Ramos (cell line): ENCODE results near the gene SLC35B2.

Source experiments
- in situ Hi-C: fragments of 300-500 bp; cut with MboI; formaldehyde crosslinking; loops from one replicate; pipeline ENCODE4 v1.14.3; 2022; ENCODE audit warnings: low sequenced_read_pairs; ENCODE audit not compliant: unreplicated experiment

SLC35B2 gene

GRCh38 chr6:44269178-44269920, 12.0 kb upstream of the SLC35B2 start:
- in situ Hi-C loops, result loop anchor here (5.0 kb wide), 1 partner anchor 68 kb away; no protein-coding TSS in a partner anchor

GRCh38 chr6:44268095-44268628, 10.8 kb upstream of the SLC35B2 start:
- in situ Hi-C loops, result loop anchor here (5.0 kb wide), 1 partner anchor 69 kb away; no protein-coding TSS in a partner anchor

GRCh38 chr6:44267252-44267651, 9.9 kb upstream of the SLC35B2 start:
- in situ Hi-C loops, result loop anchor here (5.0 kb wide), 1 partner anchor 70 kb away; no protein-coding TSS in a partner anchor

GRCh38 chr6:44266347-44266746, 9.0 kb upstream of the SLC35B2 start:
- in situ Hi-C loops, result loop anchor here (5.0 kb wide), 1 partner anchor 71 kb away; no protein-coding TSS in a partner anchor

GRCh38 chr6:44265722-44266233, 8.4 kb upstream of the SLC35B2 start:
- in situ Hi-C loops, result loop anchor here (5.0 kb wide), 1 partner anchor 72 kb away; no protein-coding TSS in a partner anchor

GRCh38 chr6:44265007-44265721, 7.8 kb upstream of the SLC35B2 start, which contains the start of gene NFKBIE:
TSS of gene NFKBIE (minus strand) at chr6:44265551. CDS start at chr6:44265346, 205 bp downstream.
- in situ Hi-C loops, result loop anchor here (5.0 kb wide), 1 partner anchor 72 kb away; no protein-coding TSS in a partner anchor

GRCh38 chr6:44264154-44265006, 7.1 kb upstream of the SLC35B2 start:
- in situ Hi-C loops, result loop anchor here (5.0 kb wide), 1 partner anchor 73 kb away; no protein-coding TSS in a partner anchor

- in situ Hi-C loops, result no loop called here
These were observed 6.2 kb upstream of the SLC35B2 start for GRCh38 chr6:44263354-44264100.

GRCh38 chr6:44262467-44263353, 5.4 kb upstream of the SLC35B2 start:
- in situ Hi-C loops, result no loop called here

- in situ Hi-C loops, result no loop called here
These were observed 4.3 kb upstream of the SLC35B2 start for GRCh38 chr6:44261581-44261980.

- in situ Hi-C loops, result no loop called here
These were observed 3.3 kb upstream of the SLC35B2 start for GRCh38 chr6:44260451-44261297.

- in situ Hi-C loops, result no loop called here
These were observed 2.7 kb upstream of the SLC35B2 start for GRCh38 chr6:44260011-44260410.

GRCh38 chr6:44258921-44259320, 1.6 kb upstream of the SLC35B2 start:
- in situ Hi-C loops, result no loop called here

GRCh38 chr6:44258325-44258863, 1.1 kb upstream of the SLC35B2 start:
- in situ Hi-C loops, result no loop called here

GRCh38 chr6:44257753-44258324, 511 bp upstream of the SLC35B2 start:
- in situ Hi-C loops, result no loop called here

GRCh38 chr6:44256775-44257024, 628 bp downstream of the SLC35B2 start:
- in situ Hi-C loops, result no loop called here
